ENCODE data around the gene DRC7. TPM values are rescaled to one million over a fixed set of nuclear protein-coding genes. Genes with fewer than 3 reads are reported as not detected.
A peak's percentile ranks its signal among the peaks of the same experiment; 100 is the strongest.

DRC7 gene
- total RNA-seq, 4 donors from 2014 or later = 0.22 to 2.1 TPM; not detected in 2

DNA sequence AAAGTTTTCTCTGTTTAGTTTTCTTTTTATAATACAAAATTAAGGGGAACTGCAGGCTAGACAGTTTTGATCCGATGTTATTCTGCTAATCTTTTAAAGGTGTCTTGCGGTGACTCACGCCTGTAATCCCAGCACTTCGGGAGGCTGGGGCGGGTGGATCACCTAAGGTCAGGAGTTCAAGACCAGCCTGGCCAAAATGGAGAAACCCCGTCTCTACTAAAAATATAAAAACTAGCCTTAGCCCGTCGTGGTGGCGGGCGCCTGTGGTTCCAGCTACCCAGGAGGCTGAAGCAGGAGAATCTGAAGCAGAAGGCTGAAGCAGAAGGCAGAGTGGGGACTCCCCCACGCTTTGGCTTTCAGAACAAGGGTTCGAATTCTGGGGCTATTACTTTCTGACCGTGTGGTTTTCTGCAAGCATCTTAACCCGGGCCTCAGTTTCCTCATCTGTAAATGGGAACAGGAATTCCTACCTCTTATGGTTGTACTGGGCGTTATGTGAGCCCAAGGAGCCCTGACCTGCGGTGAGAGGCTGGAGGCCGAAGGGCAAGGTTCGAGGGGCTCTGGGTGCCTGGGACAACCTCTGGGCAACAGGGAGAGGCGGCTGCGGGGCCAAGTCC lies 39.8 kb downstream of the DRC7 start:
- Histone ChIP-seq H3K4me1 (peaks cover 0 to 28% (median 16%) of the 10 kb centered on the region in 4 donors), H3K36me3 (peaks cover 0 to 4% (median 0%) of the 10 kb centered on the region in 3 donors), H3K9me3 (no peaks in the 10 kb centered on the region), H3K27me3 (no peaks in the 10 kb centered on the region), H3K4me3 (peak overlapping the region; percentile 74 to 87 (median 84)), H3K27ac (peak overlapping the region; percentile 22 to 90 (median 88))
- 56 to 72% methylated on average over 15 to 20 of the region's 20 CpGs for WGBS, 2 donors
- TF ChIP-seq, protein P1, sequence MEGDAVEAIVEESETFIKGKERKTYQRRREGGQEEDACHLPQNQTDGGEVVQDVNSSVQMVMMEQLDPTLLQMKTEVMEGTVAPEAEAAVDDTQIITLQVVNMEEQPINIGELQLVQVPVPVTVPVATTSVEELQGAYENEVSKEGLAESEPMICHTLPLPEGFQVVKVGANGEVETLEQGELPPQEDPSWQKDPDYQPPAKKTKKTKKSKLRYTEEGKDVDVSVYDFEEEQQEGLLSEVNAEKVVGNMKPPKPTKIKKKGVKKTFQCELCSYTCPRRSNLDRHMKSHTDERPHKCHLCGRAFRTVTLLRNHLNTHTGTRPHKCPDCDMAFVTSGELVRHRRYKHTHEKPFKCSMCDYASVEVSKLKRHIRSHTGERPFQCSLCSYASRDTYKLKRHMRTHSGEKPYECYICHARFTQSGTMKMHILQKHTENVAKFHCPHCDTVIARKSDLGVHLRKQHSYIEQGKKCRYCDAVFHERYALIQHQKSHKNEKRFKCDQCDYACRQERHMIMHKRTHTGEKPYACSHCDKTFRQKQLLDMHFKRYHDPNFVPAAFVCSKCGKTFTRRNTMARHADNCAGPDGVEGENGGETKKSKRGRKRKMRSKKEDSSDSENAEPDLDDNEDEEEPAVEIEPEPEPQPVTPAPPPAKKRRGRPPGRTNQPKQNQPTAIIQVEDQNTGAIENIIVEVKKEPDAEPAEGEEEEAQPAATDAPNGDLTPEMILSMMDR (IDR thresholded peaks at IDR 0.05) = no peak
- TF ChIP-seq EP300 (IDR thresholded peaks at IDR 0.05) (no peak), POLR2A (IDR thresholded peaks at IDR 0.05) (no peak)
- no peak for DNase-seq (ENCODE audit: low spot score in 2 of 2)

DNA sequence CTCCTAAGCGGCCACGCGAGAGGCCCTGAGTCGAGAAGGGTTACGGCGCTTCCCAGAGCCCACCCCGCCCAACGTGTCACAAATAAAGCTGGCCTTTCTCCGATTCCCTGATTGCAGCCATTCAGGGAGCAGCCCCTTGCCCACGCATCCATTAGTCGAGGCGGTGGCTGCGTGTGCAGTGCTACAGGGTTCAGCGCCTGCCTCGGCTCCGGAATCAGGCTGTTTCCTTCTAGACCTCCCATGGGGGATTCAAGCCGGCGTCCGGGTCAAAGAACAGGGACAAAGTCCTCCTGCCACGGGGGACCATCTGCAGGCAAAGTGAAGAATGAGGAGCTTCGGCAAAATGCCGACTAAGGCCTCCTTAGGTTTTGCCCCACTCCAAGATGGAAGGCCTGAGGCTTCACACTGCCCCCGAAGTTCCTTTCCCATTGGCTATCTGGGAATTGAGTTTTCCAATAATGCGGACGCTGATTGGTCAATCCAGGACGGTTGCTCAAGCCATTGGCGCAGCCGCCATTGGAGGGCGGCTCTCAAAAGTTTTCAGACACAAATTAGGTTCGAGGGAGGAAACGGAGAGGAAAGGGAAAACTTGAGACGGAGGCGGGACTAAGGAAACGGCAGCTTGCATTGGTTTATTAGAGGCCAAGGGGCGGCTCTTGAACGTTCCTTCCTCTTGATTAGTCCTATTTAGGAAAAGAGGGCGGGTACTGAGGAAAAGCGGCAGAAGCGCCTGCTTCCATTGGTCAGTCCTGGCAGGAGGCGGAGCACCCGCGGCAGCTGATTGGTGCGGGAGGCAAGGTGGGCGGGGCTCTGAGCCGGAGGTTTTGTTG lies 40.5 kb downstream of the DRC7 start:
- 1% methylated on average over 27 to 45 of the region's 45 CpGs for WGBS, 2 donors
- DNase-seq (ENCODE audit: low spot score in 2 of 2) = peak; percentile 97 to 98
- Histone ChIP-seq H3K4me1 (peaks cover 0 to 28% (median 16%) of the 10 kb centered on the region in 4 donors), H3K9me3 (no peaks in the 10 kb centered on the region), H3K4me3 (peak overlapping the region; percentile 74 to 87 (median 84)), H3K27me3 (no peaks in the 10 kb centered on the region), H3K27ac (peak overlapping the region; percentile 22 to 90 (median 88)), H3K36me3 (peaks cover 0 to 6% (median 0%) of the 10 kb centered on the region in 3 donors)
- TF ChIP-seq POLR2A (IDR thresholded peaks at IDR 0.05) = peak; percentile 53 to 68
- TF ChIP-seq, protein P1 (IDR thresholded peaks at IDR 0.05) = peak in 2 of 5 experiments; percentile 46 to 68
- peak in 1 of 2 donors; percentile 75 for TF ChIP-seq EP300 (IDR thresholded peaks at IDR 0.05)

DNA sequence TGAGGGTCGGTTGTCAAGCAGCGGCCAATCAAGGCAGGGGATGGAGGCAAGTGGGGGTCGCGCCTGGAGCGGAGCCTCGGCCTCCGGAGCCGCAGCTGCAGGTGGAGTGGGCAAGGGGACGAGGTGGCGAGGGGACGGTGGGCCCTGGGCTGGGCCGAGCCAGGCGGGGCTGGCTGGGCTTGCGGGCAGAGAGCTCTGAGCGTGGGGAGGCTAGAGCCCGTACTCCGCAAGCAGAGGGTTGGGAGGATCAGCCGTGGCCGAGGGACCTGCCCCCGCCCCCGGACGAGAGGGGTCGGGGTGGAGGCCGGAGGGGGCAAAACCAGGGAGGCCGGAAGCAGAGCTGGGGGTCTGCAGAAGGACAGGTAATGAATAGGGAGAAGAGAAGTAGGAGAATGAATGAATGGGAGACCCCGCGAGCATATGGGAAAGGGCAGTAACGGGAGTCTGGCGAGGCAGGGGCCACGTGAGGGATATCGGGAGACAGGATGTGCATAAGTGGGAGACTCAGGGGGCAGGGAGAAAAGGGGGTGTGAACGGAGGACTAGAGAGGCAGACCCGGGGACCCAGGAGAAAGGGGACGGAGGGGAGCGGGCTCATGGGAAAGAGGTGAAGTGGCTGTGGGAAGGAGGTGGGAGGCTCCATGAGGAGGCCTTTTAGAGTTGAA lies 41.3 kb downstream of the DRC7 start, which contains the start of gene KATNB1:
Gene KATNB1 (plus strand): TSS at position 16 of the 664 bp plus-strand sequence. CDS start 1,474 bp downstream, outside the sequence.
- DNase-seq (ENCODE audit: low spot score in 2 of 2) = no peak
- Histone ChIP-seq H3K4me3 (peak within 1 kb of the TSS; percentile 74 to 87 (median 84)), H3K4me1 (peaks cover 0 to 28% (median 16%) of the 10 kb centered on the region in 4 donors), H3K27ac (peak within 1 kb of the TSS; percentile 22 to 90 (median 88)), H3K36me3 (peaks cover 0 to 9% (median 0%) of the 10 kb centered on the region in 3 donors), H3K9me3 (no peaks in the 10 kb centered on the region), H3K27me3 (no peaks in the 10 kb centered on the region)
- TF ChIP-seq EP300 (IDR thresholded peaks at IDR 0.05) = no peak
- TF ChIP-seq, protein P1 (IDR thresholded peaks at IDR 0.05) = no peak
- peak in 1 of 2 donors; percentile 21 for TF ChIP-seq POLR2A (IDR thresholded peaks at IDR 0.05)
- 1% methylated on average over 35 of the region's 35 CpGs for WGBS, 2 donors

DNA sequence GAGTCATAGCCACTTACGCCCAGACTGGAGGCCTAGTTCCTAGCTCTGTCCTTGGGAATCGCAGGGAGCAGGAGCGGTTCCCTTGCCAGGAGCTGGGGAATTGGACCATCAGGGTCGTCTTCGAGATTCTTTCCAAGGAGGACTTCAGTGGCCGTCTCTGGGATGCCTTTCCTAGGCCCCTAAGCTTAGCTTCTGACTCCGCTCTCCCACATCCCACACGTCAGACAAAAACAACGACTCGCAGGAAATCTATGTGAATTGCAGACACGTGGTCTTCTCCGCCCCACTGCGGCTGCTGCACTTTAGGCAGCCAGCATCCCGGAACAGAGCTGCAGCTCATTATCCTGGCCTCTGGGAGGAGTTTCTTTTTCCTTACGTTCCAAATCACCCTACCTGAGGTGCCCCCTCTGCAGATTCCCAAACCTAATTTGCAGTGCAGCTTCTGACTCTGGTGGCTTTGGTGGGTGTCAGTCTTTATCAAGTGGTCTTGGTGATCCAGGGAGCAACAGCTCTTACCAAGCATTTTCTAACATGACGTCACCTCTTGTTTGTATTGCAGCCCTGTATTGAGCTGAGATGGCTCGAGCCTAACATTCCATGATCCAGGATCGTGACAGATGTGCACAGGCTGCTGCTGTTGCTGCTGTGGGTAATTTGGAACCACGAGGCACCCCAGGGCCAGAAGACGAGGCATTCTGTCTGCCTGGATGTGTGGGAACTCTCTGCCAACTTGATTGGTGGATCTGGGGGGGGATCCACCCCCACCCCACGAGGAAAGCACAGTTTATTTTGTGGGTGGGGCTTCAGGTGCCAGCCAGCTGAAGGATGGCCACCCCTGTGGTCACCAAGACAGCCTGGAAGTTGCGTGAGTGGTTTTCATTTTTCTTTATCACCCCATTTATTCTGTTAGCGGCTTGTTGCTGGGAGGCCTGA lies 42.1 kb downstream of the DRC7 start:
- peak overlapping the region; percentile 59 to 81 (median 74) for H3K4me3 ChIP-seq
- TF ChIP-seq POLR2A (IDR thresholded peaks at IDR 0.05) = no peak
- TF ChIP-seq, protein P1 (IDR thresholded peaks at IDR 0.05) = peak in 2 of 5 experiments; percentile 8 to 12
- H3K27ac ChIP-seq = peak overlapping the region in 3 of 4 donors; percentile 73 to 82 (median 78)
- H3K9me3 ChIP-seq = no peaks in the 10 kb centered on the region
- WGBS, 2 donors = 11 to 15% methylated on average over 22 to 23 of the region's 23 CpGs
- peak in 1 of 2 donors; percentile 25 for DNase-seq (ENCODE audit: low spot score in 2 of 2)
- peaks cover 0 to 28% (median 16%) of the 10 kb centered on the region in 4 donors for H3K4me1 ChIP-seq
- peaks cover 0 to 13% (median 0%) of the 10 kb centered on the region in 3 donors for H3K36me3 ChIP-seq
- no peaks in the 10 kb centered on the region for H3K27me3 ChIP-seq
